ENCODE measurements around the gene ITGB3BP. TPM values are rescaled to one million over a fixed set of nuclear protein-coding genes. Genes with fewer than 3 reads are reported as not detected.
"Not testable (repeated sequence)": the region's sequence is repeated elsewhere in the genome, so short reads cannot be mapped to it uniquely, and the experiment has no call there.

ITGB3BP gene
- total and polyA plus RNA-seq, 5 donors: 5.7 to 16.7 (median 7.7) TPM

- DNase-seq (no peak), ATAC-seq (no peak)
- H3K27ac ChIP-seq (ENCODE audit: low read length): no peak overlapping the region
- no peaks in the 10 kb centered on the region for H3K27me3 ChIP-seq (ENCODE audit: control insufficient read depth, insufficient read depth)
- no peaks in the 10 kb centered on the region for H3K4me1 ChIP-seq (ENCODE audit: control insufficient read depth, insufficient read depth, low read length)
- no peaks in the 10 kb centered on the region for H3K9me3 ChIP-seq (ENCODE audit: control insufficient read depth, low read length)
- no peak overlapping the region for H3K4me3 ChIP-seq (ENCODE audit: low read length)
- WGBS: 99% methylated on average over 1 of the region's 1 CpG
- intact Hi-C loops (cut with DNase I): no loop called here
Observed at GRCh38 chr1:63461661-63462230, 61.3 kb downstream of the ITGB3BP start.

GRCh38 chr1:63458750-63459149, 64.3 kb downstream of the ITGB3BP start:
- DNase-seq: no peak
- no peak for ATAC-seq
- H3K4me3 ChIP-seq (ENCODE audit: low read length): no peak overlapping the region
- no peaks in the 10 kb centered on the region for H3K4me1 ChIP-seq (ENCODE audit: control insufficient read depth, insufficient read depth, low read length)
- no peaks in the 10 kb centered on the region for H3K27me3 ChIP-seq (ENCODE audit: control insufficient read depth, insufficient read depth)
- no peaks in the 10 kb centered on the region for H3K9me3 ChIP-seq (ENCODE audit: control insufficient read depth, low read length)
- intact Hi-C loops (cut with DNase I): no loop called here
- H3K27ac ChIP-seq (ENCODE audit: low read length): no peak overlapping the region

- H3K4me1 ChIP-seq (ENCODE audit: control insufficient read depth, insufficient read depth, low read length): no peaks in the 10 kb centered on the region
- H3K27me3 ChIP-seq (ENCODE audit: control insufficient read depth, insufficient read depth): no peaks in the 10 kb centered on the region
- intact Hi-C loops (cut with DNase I): no loop called here
- H3K4me3 ChIP-seq (ENCODE audit: low read length): no peak overlapping the region
- DNase-seq: no peak
- no peak overlapping the region for H3K27ac ChIP-seq (ENCODE audit: low read length)
- no peak for ATAC-seq
- no peaks in the 10 kb centered on the region for H3K9me3 ChIP-seq (ENCODE audit: control insufficient read depth, low read length)
Observed at GRCh38 chr1:63454269-63454668, 68.8 kb downstream of the ITGB3BP start.

GRCh38 chr1:63453232-63453631, 69.8 kb downstream of the ITGB3BP start:
- Histone ChIP-seq H3K9me3 (ENCODE audit: control insufficient read depth, low read length) (no peaks in the 10 kb centered on the region), H3K27ac (ENCODE audit: low read length) (no peak overlapping the region), H3K4me3 (ENCODE audit: low read length) (no peak overlapping the region), H3K4me1 (ENCODE audit: control insufficient read depth, insufficient read depth, low read length) (no peaks in the 10 kb centered on the region), H3K27me3 (ENCODE audit: control insufficient read depth, insufficient read depth) (no peaks in the 10 kb centered on the region)
- intact Hi-C loops (cut with DNase I): no loop called here
- WGBS: 98% methylated on average over 2 of the region's 2 CpGs
- ATAC-seq: no peak
- DNase-seq: no peak

GRCh38 chr1:63450416-63450815, 72.6 kb downstream of the ITGB3BP start:
- DNase-seq (no peak), ATAC-seq (no peak)
- WGBS: 84% methylated on average over 1 of the region's 1 CpG
- no peaks in the 10 kb centered on the region for H3K9me3 ChIP-seq (ENCODE audit: control insufficient read depth, low read length)
- no peak overlapping the region for H3K4me3 ChIP-seq (ENCODE audit: low read length)
- H3K27ac ChIP-seq (ENCODE audit: low read length): no peak overlapping the region
- intact Hi-C loops (cut with DNase I): no loop called here
- H3K4me1 ChIP-seq (ENCODE audit: control insufficient read depth, insufficient read depth, low read length): no peaks in the 10 kb centered on the region
- H3K27me3 ChIP-seq (ENCODE audit: control insufficient read depth, insufficient read depth): no peaks in the 10 kb centered on the region

- intact Hi-C loops (cut with DNase I): no loop called here
- ATAC-seq (no peak), DNase-seq (no peak)
- Histone ChIP-seq H3K4me1 (ENCODE audit: control insufficient read depth, insufficient read depth, low read length) (no peaks in the 10 kb centered on the region), H3K27ac (ENCODE audit: low read length) (no peak overlapping the region), H3K27me3 (ENCODE audit: control insufficient read depth, insufficient read depth) (no peaks in the 10 kb centered on the region), H3K9me3 (ENCODE audit: control insufficient read depth, low read length) (no peaks in the 10 kb centered on the region), H3K4me3 (ENCODE audit: low read length) (no peak overlapping the region)
- 85% methylated on average over 3 of the region's 3 CpGs for WGBS
Observed at GRCh38 chr1:63448731-63449246, 74.2 kb downstream of the ITGB3BP start.

GRCh38 chr1:63442141-63442475, 80.9 kb downstream of the ITGB3BP start:
- no peak for ATAC-seq
- H3K9me3 ChIP-seq (ENCODE audit: control insufficient read depth, low read length): no peaks in the 10 kb centered on the region
- intact Hi-C loops (cut with DNase I): loop anchor here in 1 of 4 donors (5.0 kb wide), 1 partner anchor 600 kb away; no protein-coding TSS in a partner anchor

GRCh38 chr1:63435161-63435560, 87.9 kb downstream of the ITGB3BP start:
- H3K4me1 ChIP-seq (ENCODE audit: control insufficient read depth, insufficient read depth, low read length): no peaks in the 10 kb centered on the region
- H3K9me3 ChIP-seq (ENCODE audit: control insufficient read depth, low read length): no peaks in the 10 kb centered on the region
- DNase-seq (no peak), ATAC-seq (no peak)
- no peak overlapping the region for H3K4me3 ChIP-seq (ENCODE audit: low read length)
- intact Hi-C loops (cut with DNase I): no loop called here
- H3K27ac ChIP-seq (ENCODE audit: low read length): no peak overlapping the region
- WGBS: 77% methylated on average over 4 of the region's 4 CpGs
- no peaks in the 10 kb centered on the region for H3K27me3 ChIP-seq (ENCODE audit: control insufficient read depth, insufficient read depth)

More at GRCh38 chr1:63442141-63442475, 80.9 kb downstream of the ITGB3BP start:
- Histone ChIP-seq H3K4me3 (ENCODE audit: low read length) (no peak overlapping the region), H3K27ac (ENCODE audit: low read length) (no peak overlapping the region), H3K4me1 (ENCODE audit: control insufficient read depth, insufficient read depth, low read length) (no peaks in the 10 kb centered on the region), H3K27me3 (ENCODE audit: control insufficient read depth, insufficient read depth) (no peaks in the 10 kb centered on the region)
- DNase-seq: no peak

- Histone ChIP-seq H3K4me3 (ENCODE audit: low read length) (no peak overlapping the region), H3K4me1 (ENCODE audit: control insufficient read depth, insufficient read depth, low read length) (no peaks in the 10 kb centered on the region), H3K27me3 (ENCODE audit: control insufficient read depth, insufficient read depth) (no peaks in the 10 kb centered on the region), H3K27ac (ENCODE audit: low read length) (no peak overlapping the region), H3K9me3 (ENCODE audit: control insufficient read depth, low read length) (no peaks in the 10 kb centered on the region)
- ATAC-seq (no peak), DNase-seq (no peak)
- intact Hi-C loops (cut with DNase I): no loop called here
Observed at GRCh38 chr1:63429281-63429680, 93.7 kb downstream of the ITGB3BP start.

GRCh38 chr1:63428815-63429214, 94.2 kb downstream of the ITGB3BP start:
- intact Hi-C loops (cut with DNase I): no loop called here
- Histone ChIP-seq H3K4me1 (ENCODE audit: control insufficient read depth, insufficient read depth, low read length) (no peaks in the 10 kb centered on the region), H3K27me3 (ENCODE audit: control insufficient read depth, insufficient read depth) (no peaks in the 10 kb centered on the region), H3K4me3 (ENCODE audit: low read length) (no peak overlapping the region), H3K27ac (ENCODE audit: low read length) (no peak overlapping the region), H3K9me3 (ENCODE audit: control insufficient read depth, low read length) (no peaks in the 10 kb centered on the region)
- DNase-seq (no peak), ATAC-seq (no peak)

GRCh38 chr1:63423649-63424048, 99.4 kb downstream of the ITGB3BP start:
- WGBS: 99% methylated on average over 2 of the region's 2 CpGs
- no peak for DNase-seq
- H3K4me3 ChIP-seq (ENCODE audit: low read length): no peak overlapping the region
- H3K9me3 ChIP-seq (ENCODE audit: control insufficient read depth, low read length): no peaks in the 10 kb centered on the region
- no peak for ATAC-seq
- intact Hi-C loops (cut with DNase I): no loop called here
- H3K27me3 ChIP-seq (ENCODE audit: control insufficient read depth, insufficient read depth): no peaks in the 10 kb centered on the region
- no peak overlapping the region for H3K27ac ChIP-seq (ENCODE audit: low read length)
- H3K4me1 ChIP-seq (ENCODE audit: control insufficient read depth, insufficient read depth, low read length): no peaks in the 10 kb centered on the region

- intact Hi-C loops (cut with DNase I); H3K27me3 ChIP-seq (ENCODE audit: control insufficient read depth, insufficient read depth); ATAC-seq; H3K4me3 ChIP-seq (ENCODE audit: low read length); H3K27ac ChIP-seq (ENCODE audit: low read length); H3K4me1 ChIP-seq (ENCODE audit: control insufficient read depth, insufficient read depth, low read length); H3K9me3 ChIP-seq (ENCODE audit: control insufficient read depth, low read length); DNase-seq: not testable (repeated sequence)
- 100% methylated on average over 1 of the region's 1 CpG for WGBS
Observed at GRCh38 chr1:63420746-63421145, 102.3 kb downstream of the ITGB3BP start.
